SK-N-SH (cell line): ENCODE results near the gene PDE6D. TPM values are rescaled to one million over a fixed set of nuclear protein-coding genes. Genes with fewer than 3 reads are reported as not detected.
A peak's percentile ranks its signal among the peaks of the same experiment; 100 is the strongest.

Experiments used
- CTCF ChIA-PET: fragments of 300-600, 350-600 bp; formaldehyde crosslinking; extraction: SDS; loops from one replicate; lab custom pipeline; 2021; lab: Yijun Ruan, JAX
- POLR2A ChIA-PET: fragments of 350-600 bp; sonication (Branson Sonifier 250); formaldehyde crosslinking; extraction: SDS; loops from one replicate; lab custom pipeline; 2020; ENCODE audit warnings: antibody characterized with exemption, inconsistent platforms; lab: Yijun Ruan, JAX
- DNase-seq: peaks from one replicate; pipeline ENCODE4 v3.0.0; 2012
- H2AFZ ChIP-seq: fragments of 200-600 bp; sonication (generic); 2 replicates; pipeline ENCODE4 v1.8.1; 2016; ENCODE audit warnings: antibody characterized with exemption, mild to moderate bottlenecking, low read depth
- H3F3A ChIP-seq: fragments of 200-600 bp; sonication (generic); replicated peaks from 2 replicates; pipeline ENCODE3; 2016; ENCODE audit warnings: antibody characterized with exemption, mild to moderate bottlenecking; ENCODE audit not compliant: insufficient read depth
- H3K27ac ChIP-seq, 2 experiments: fragments of 200-500 bp in 1 of 2; fragments of 200-600 bp in 1 of 2; sonication (Bioruptor generic) in 1 of 2; sonication (generic), shearing (Covaris generic) in 1 of 2; 2 replicates each; pipeline versions ENCODE4 v1.5.1 to v1.6.1; 2014 to 2016; ENCODE audit warnings: low read depth in 2 of 2, inconsistent platforms in 1 of 2, low read length in 1 of 2, mild to moderate bottlenecking in 1 of 2, mixed read lengths in 1 of 2
- H3K27me3 ChIP-seq: fragments of 200-600 bp; sonication (generic), shearing (Covaris generic); 2 replicates; pipeline ENCODE4 v1.6.1; 2016; ENCODE audit warnings: mixed run types; ENCODE audit not compliant: insufficient read depth
- H3K36me3 ChIP-seq, 2 experiments: fragments of 200-500 bp in 1 of 2; fragments of 200-600 bp in 1 of 2; sonication (Bioruptor generic) in 1 of 2; sonication (generic) in 1 of 2; replicated peaks in 1 of 2; 2 replicates each; pipeline versions ENCODE3 to v1.5.1; 2014 to 2016; ENCODE audit warnings: low read length in 1 of 2, mild to moderate bottlenecking in 1 of 2; ENCODE audit not compliant: insufficient read depth in 2 of 2, control insufficient read depth in 1 of 2
- H3K4me1 ChIP-seq, 2 experiments: fragments of 200-500 bp in 1 of 2; fragments of 200-600 bp in 1 of 2; sonication (Bioruptor generic) in 1 of 2; sonication (generic), shearing (Covaris generic) in 1 of 2; 2 replicates each; pipeline versions ENCODE4 v1.5.1 to v1.6.1; 2014 to 2016; ENCODE audit warnings: low read depth in 1 of 2, low read length in 1 of 2, mixed run types in 1 of 2; ENCODE audit not compliant: insufficient read depth in 2 of 2, control insufficient read depth in 1 of 2
- H3K4me2 ChIP-seq: fragments of 200-600 bp; sonication (generic), shearing (Covaris generic); 2 replicates; pipeline ENCODE4 v1.6.1; 2017; ENCODE audit warnings: mixed run types
- H3K4me3 ChIP-seq, 2 experiments: fragments of 200-500 bp in 1 of 2; fragments of 200-600 bp in 1 of 2; sonication (Bioruptor generic) in 1 of 2; sonication (generic), shearing (Covaris generic) in 1 of 2; 2 replicates each; pipeline versions ENCODE4 v1.5.1 to v1.8.1; 2014 to 2016; ENCODE audit warnings: low read depth in 2 of 2, inconsistent platforms in 1 of 2, low read length in 1 of 2, mild to moderate bottlenecking in 1 of 2, mixed read lengths in 1 of 2, moderate library complexity in 1 of 2
- H3K79me2 ChIP-seq: fragments of 200-600 bp; sonication (generic); 2 replicates; pipeline ENCODE4 v1.8.1; 2017; ENCODE audit warnings: mild to moderate bottlenecking; ENCODE audit not compliant: insufficient read depth
- H3K9ac ChIP-seq: fragments of 200-600 bp; sonication (generic); 2 replicates; pipeline ENCODE4 v1.6.1; 2017; ENCODE audit warnings: mixed run types
- H3K9me2 ChIP-seq: fragments of 200-600 bp; sonication (generic); 2 replicates; pipeline ENCODE4 v1.6.1; 2017; ENCODE audit warnings: mixed run types
- H3K9me3 ChIP-seq: fragments of 200-600 bp; sonication (generic); 2 replicates; pipeline ENCODE4 v1.6.1; 2017; ENCODE audit warnings: mixed run types, mild to moderate bottlenecking, moderate library complexity
- H4K20me1 ChIP-seq: fragments of 200-600 bp; sonication (generic); 2 replicates; pipeline ENCODE4 v1.6.1; 2017; ENCODE audit warnings: mild to moderate bottlenecking, mixed run types; ENCODE audit not compliant: insufficient read depth
- CHD2 ChIP-seq: fragments of 150-350 bp; IDR thresholded peaks from 2 replicates; pipeline ENCODE4 v1.6.1; 2018; ENCODE audit warnings: low read length; ENCODE audit not compliant: partially characterized antibody
- CTCF ChIP-seq: fragments of 200-600 bp; sonication (generic); IDR thresholded peaks from 2 replicates; pipeline ENCODE4 v1.6.1; 2017; ENCODE audit warnings: antibody characterized with exemption, mild to moderate bottlenecking, moderate library complexity
- FOSL2 ChIP-seq: IDR thresholded peaks from 2 replicates; pipeline ENCODE4 v1.4.0; 2012; ENCODE audit warnings: low read depth, mild to moderate bottlenecking, moderate library complexity, borderline replicate concordance
- JUND ChIP-seq: IDR thresholded peaks from 2 replicates; pipeline ENCODE4 v1.4.0; 2012
- NFIC ChIP-seq: IDR thresholded peaks from 2 replicates; pipeline ENCODE4 v1.4.0; 2012; ENCODE audit warnings: borderline replicate concordance
- RAD21 ChIP-seq: IDR thresholded peaks from 2 replicates; pipeline ENCODE4 v1.6.1; 2012; ENCODE audit warnings: mild to moderate bottlenecking, low read length
- RCOR1 ChIP-seq: fragments of 150-350 bp; IDR thresholded peaks from 2 replicates; pipeline ENCODE4 v1.6.1; 2017; ENCODE audit warnings: antibody characterized with exemption, low read length
- USF2 ChIP-seq: fragments of 150-350 bp; IDR thresholded peaks from 2 replicates; pipeline ENCODE4 v1.6.1; 2017; ENCODE audit warnings: antibody characterized with exemption, low read length, low read depth, borderline replicate concordance
- WGBS: methylation state at CpG from one replicate; pipeline ENCODE4 v1.1.6; 2017; ENCODE audit warnings: low lambda C conversion rate; 5-methylcytosine and 5-hydroxymethylcytosine counted together
- polyA plus RNA-seq, 3 experiments: library from polyadenylated mRNA; depleted of rRNA; stranded (reverse); fragments of >200 nt; gene quantifications; 2 replicates each; pipeline ENCODE4 v1.2.3, GENCODE V29; 2012

The PDE6D gene
- polyA plus RNA-seq, 1 of the 3 experiments (the other 2 are of a cell fraction), result 33.9 TPM

GRCh38 chr2:231686192-231687100 is 94.6 kb downstream of the PDE6D start (continued):
- TF ChIP-seq USF2 (no peak), CHD2 (no peak), NFIC (no peak), JUND (no peak), RCOR1 (no peak)

GRCh38 chr2:231685349-231686191 is 95.5 kb downstream of the PDE6D start:
- ChIA-PET CTCF (interaction anchor here (0.7 to 29.4 kb wide), 5 partner anchors 8 to 168 kb away, joined by 3 to 1218 read pairs (median 6); partner anchors contain the start of gene PTMA), POLR2A (interaction anchor here (1.6 to 5.4 kb wide), 2 partner anchors 23 to 29 kb away, joined by 4 to 38 read pairs; partner anchors contain the start of gene PTMA)

More at GRCh38 chr2:231685349-231686191, 95.5 kb downstream of the PDE6D start:
- Histone ChIP-seq H3K4me1 (peaks cover 0 to 22% of the 10 kb centered on the region in 2 experiments; a peak in 1 of 4 replicates), H3K9me2 (no peaks in the 10 kb centered on the region), H2AFZ (no peak overlapping the region), H3K27me3 (no peaks in the 10 kb centered on the region), H3K9ac (no peak overlapping the region), H3K79me2 (no peaks in the 10 kb centered on the region), H4K20me1 (no peaks in the 10 kb centered on the region), H3K4me3 (no peak overlapping the region), H3K27ac (no peak overlapping the region), H3K4me2 (no peak overlapping the region), H3K36me3 (no peaks in the 10 kb centered on the region), H3K9me3 (no peaks in the 10 kb centered on the region), H3F3A (peaks cover 6% of the 10 kb centered on the region)
- no peak for TF ChIP-seq FOSL2
- TF ChIP-seq RAD21, result peak; percentile 10; the same call in 1 of the 2 replicates
- no peak for TF ChIP-seq USF2
- TF ChIP-seq CTCF, result peak; percentile 33
- DNase-seq, result peak; percentile 56
- WGBS, result 91% methylated on average over 16 of the region's 20 CpGs
